KMS-11 (cell line): ENCODE results near the gene ANKS4B.

Experiments used
- H2AFZ ChIP-seq: fragments of 200-600 bp; sonication (generic); 2 replicates; pipeline ENCODE4 v1.6.1; 2016; ENCODE audit warnings: antibody characterized with exemption, mixed run types, low read depth
- H3K27ac ChIP-seq: fragments of 200-600 bp; sonication (generic); 2 replicates; pipeline ENCODE4 v1.6.1; 2016; ENCODE audit warnings: mild to moderate bottlenecking, mixed run types
- H3K27me3 ChIP-seq: fragments of 200-600 bp; sonication (generic); 2 replicates; pipeline ENCODE4 v1.6.1; 2017; ENCODE audit warnings: mild to moderate bottlenecking, low read depth, mixed run types, moderate library complexity; ENCODE audit not compliant: insufficient read depth
- H3K36me3 ChIP-seq: fragments of 200-600 bp; sonication (generic); 2 replicates; pipeline ENCODE4 v1.6.1; 2017; ENCODE audit warnings: mild to moderate bottlenecking, mixed run types; ENCODE audit not compliant: insufficient read depth
- H3K4me1 ChIP-seq: fragments of 200-600 bp; sonication (generic); 2 replicates; pipeline ENCODE4 v1.6.1; 2016; ENCODE audit warnings: mild to moderate bottlenecking, low read depth, mixed run types; ENCODE audit not compliant: poor library complexity, severe bottlenecking
- H3K4me2 ChIP-seq: fragments of 200-600 bp; sonication (generic); 2 replicates; pipeline ENCODE4 v1.7.0; 2016; ENCODE audit warnings: mild to moderate bottlenecking, mixed run types
- H3K4me3 ChIP-seq: fragments of 200-600 bp; sonication (generic); IDR thresholded peaks from 2 replicates; pipeline ENCODE4 v1.6.1; 2017; ENCODE audit warnings: low read depth, low read length, mixed read lengths; ENCODE audit not compliant: insufficient read depth
- H3K79me2 ChIP-seq: fragments of 200-600 bp; sonication (generic); 2 replicates; pipeline ENCODE4 v1.6.1; 2016; ENCODE audit warnings: low read depth, mixed run types; ENCODE audit not compliant: insufficient read depth
- H3K9ac ChIP-seq: fragments of 200-600 bp; sonication (generic); 2 replicates; pipeline ENCODE4 v1.6.1; 2016; ENCODE audit warnings: mild to moderate bottlenecking, mixed run types
- H4K20me1 ChIP-seq: fragments of 200-600 bp; sonication (generic); 2 replicates; pipeline ENCODE4 v1.6.1; 2016; ENCODE audit warnings: mild to moderate bottlenecking, mixed run types; ENCODE audit not compliant: insufficient read depth
- TF ChIP-seq, protein P1 (sequence below): fragments of 200-600 bp; sonication (generic); conservative IDR thresholded peaks from 2 replicates; pipeline ENCODE4 v1.6.1; 2017; ENCODE audit warnings: low read depth, mild to moderate bottlenecking, antibody characterized with exemption, low read length, moderate library complexity, mixed read lengths

ANKS4B gene

DNA sequence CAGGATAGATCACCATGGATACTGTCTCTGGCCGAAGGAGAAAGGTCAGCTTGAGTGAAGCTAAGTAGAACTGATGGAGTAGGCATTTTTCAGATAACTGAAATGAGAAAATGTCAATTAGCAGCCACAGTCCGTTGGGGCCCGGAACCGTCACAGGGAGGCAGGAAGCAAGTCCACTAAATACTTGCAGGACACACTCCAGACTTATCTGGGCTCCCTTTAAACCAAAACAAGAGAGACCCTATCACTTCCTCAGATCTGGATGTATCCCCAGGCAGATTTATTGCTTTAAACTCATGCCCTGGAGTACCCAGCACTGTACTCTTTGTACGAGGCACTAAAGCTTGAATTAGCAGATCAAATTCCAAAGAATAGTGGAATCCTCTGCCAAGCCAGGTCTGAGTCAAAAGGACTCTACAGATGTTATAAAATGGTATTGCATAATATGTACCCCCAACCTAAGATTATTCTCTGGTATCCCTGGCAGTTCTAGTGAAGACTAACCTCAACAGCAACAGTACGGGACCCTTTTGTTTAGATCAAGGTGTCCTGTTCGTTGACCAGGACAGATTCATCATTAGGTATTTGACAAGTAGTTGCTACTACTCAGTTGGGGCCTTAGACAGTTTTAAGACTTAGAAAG lies 30.2 kb upstream of the ANKS4B start:
- no peaks in the 10 kb centered on the region for H3K36me3 ChIP-seq
- H3K4me2 ChIP-seq, result no peak overlapping the region
- no peak overlapping the region for H3K4me3 ChIP-seq
- H3K79me2 ChIP-seq, result no peaks in the 10 kb centered on the region
- H3K4me1 ChIP-seq, result no peaks in the 10 kb centered on the region
- no peak overlapping the region for H2AFZ ChIP-seq
- no peaks in the 10 kb centered on the region for H4K20me1 ChIP-seq
- TF ChIP-seq, protein P1, sequence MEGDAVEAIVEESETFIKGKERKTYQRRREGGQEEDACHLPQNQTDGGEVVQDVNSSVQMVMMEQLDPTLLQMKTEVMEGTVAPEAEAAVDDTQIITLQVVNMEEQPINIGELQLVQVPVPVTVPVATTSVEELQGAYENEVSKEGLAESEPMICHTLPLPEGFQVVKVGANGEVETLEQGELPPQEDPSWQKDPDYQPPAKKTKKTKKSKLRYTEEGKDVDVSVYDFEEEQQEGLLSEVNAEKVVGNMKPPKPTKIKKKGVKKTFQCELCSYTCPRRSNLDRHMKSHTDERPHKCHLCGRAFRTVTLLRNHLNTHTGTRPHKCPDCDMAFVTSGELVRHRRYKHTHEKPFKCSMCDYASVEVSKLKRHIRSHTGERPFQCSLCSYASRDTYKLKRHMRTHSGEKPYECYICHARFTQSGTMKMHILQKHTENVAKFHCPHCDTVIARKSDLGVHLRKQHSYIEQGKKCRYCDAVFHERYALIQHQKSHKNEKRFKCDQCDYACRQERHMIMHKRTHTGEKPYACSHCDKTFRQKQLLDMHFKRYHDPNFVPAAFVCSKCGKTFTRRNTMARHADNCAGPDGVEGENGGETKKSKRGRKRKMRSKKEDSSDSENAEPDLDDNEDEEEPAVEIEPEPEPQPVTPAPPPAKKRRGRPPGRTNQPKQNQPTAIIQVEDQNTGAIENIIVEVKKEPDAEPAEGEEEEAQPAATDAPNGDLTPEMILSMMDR, result no peak
- H3K9ac ChIP-seq, result no peak overlapping the region
- H3K27ac ChIP-seq, result no peak overlapping the region
- no peaks in the 10 kb centered on the region for H3K27me3 ChIP-seq

DNA sequence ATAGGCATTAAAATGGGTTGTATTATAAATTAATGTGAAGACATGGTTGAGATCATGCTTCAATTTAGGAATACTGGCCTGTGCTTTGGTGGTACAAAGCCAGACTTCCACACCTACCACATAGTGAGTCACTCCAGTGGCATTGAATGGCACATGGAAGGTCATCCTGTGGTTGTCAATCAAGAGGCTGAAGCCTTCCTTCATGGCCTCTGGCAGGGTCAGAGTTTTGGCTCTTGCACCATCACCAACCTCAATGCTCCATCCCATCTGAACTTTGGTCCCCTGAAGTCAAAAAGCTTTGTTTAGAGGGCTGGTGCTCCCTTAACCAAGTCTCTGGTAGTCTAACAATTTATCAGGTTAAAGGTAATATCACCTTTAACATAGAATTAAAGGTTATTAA lies 28.2 kb upstream of the ANKS4B start:
- H2AFZ ChIP-seq, result no peak overlapping the region
- no peaks in the 10 kb centered on the region for H4K20me1 ChIP-seq
- H3K4me2 ChIP-seq, result no peak overlapping the region
- H3K79me2 ChIP-seq, result no peaks in the 10 kb centered on the region
- no peaks in the 10 kb centered on the region for H3K4me1 ChIP-seq
- TF ChIP-seq, protein P1, result no peak
- H3K4me3 ChIP-seq, result no peak overlapping the region
- H3K9ac ChIP-seq, result no peak overlapping the region
- no peaks in the 10 kb centered on the region for H3K36me3 ChIP-seq
- H3K27ac ChIP-seq, result no peak overlapping the region
- no peaks in the 10 kb centered on the region for H3K27me3 ChIP-seq

DNA sequence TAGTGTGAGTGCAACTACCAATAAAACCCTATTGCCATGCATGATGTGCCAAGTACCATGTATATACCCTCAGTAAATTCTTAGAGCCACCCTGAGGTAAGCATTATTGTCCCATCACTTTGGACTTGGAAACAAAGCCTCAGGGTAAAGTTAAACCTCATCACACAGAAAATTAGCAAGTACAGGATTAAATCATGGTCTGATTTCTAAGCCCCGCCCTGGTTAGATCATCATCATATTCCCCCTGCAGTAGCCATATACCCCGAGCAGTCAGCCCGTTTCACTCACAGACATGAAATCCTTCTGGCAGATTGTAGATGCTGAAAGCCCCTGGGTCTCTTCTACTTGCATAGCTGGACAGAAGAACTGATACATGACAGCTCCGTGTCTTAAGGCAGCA lies 26.9 kb upstream of the ANKS4B start:
- Histone ChIP-seq H4K20me1 (no peaks in the 10 kb centered on the region), H3K79me2 (no peaks in the 10 kb centered on the region), H3K4me2 (no peak overlapping the region), H3K27me3 (no peaks in the 10 kb centered on the region), H3K4me1 (no peaks in the 10 kb centered on the region), H3K4me3 (no peak overlapping the region), H3K27ac (no peak overlapping the region), H3K36me3 (no peaks in the 10 kb centered on the region), H2AFZ (no peak overlapping the region), H3K9ac (no peak overlapping the region)
- TF ChIP-seq, protein P1, result no peak

DNA sequence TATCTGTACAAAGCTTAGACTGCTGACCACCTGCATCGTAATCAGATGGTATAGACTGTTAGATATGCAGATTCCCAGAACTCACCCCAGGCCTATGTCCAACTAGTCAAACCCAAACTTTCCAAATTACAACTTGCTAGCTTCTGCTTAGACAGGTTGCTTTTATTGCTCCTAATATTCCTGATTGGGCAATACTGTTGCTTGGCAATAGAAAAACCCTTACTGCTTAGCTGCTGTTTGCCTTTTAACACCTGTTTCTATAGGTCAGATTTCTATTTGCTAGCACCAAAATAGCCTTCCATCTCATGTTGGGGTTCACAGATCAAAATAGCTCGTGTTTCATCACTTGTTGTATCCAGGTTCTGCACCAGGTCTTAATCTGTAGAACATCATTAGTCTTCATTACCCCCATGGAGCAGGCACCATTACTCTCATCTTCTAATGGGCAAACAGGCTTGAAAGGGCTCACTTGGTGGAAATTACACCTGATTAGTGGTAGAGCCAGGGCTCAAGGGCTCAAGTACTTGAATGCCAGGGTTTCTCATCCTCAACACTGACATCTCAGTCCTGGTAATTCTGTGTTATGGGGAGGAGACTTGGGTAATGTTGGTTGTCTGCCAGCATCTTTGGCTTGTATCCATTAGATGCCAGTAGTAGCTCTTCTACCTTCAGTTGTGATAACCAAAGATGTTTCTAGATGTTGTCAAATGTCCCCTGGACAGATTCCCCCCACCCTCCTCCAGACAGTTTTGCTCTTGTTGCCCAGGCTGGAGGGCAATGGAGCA lies 24.9 kb upstream of the ANKS4B start:
- Histone ChIP-seq H3K27me3 (no peaks in the 10 kb centered on the region), H2AFZ (no peak overlapping the region), H3K4me2 (no peak overlapping the region), H3K4me1 (no peaks in the 10 kb centered on the region), H3K4me3 (no peak overlapping the region), H3K27ac (no peak overlapping the region), H4K20me1 (no peaks in the 10 kb centered on the region), H3K9ac (no peak overlapping the region), H3K79me2 (no peaks in the 10 kb centered on the region), H3K36me3 (no peaks in the 10 kb centered on the region)
- TF ChIP-seq, protein P1, result no peak
